ENCODE measurements around the gene KCNMA1.

- TF ChIP-seq CTCF (IDR thresholded peaks at IDR 0.05 in 2 of 3, conservative IDR thresholded peaks at IDR 0.05 in 1 of 3; ENCODE audit: control insufficient read depth in 2 of 3, extremely low read depth in 1 of 3, insufficient read depth in 1 of 3, low read depth in 3 of 3, low read length in 3 of 3) (no peak), POLR2AphosphoS5 (IDR thresholded peaks at IDR 0.05; ENCODE audit: low read length) (no peak), SMC3 (IDR thresholded peaks at IDR 0.05; ENCODE audit: borderline replicate concordance, low read length) (no peak), HDAC2 (IDR thresholded peaks at IDR 0.05) (no peak), EZH2 (IDR thresholded peaks at IDR 0.05; ENCODE audit: borderline replicate concordance, control insufficient read depth, low read depth, low read length) (no peak), RCOR1 (conservative IDR thresholded peaks at IDR 0.05; ENCODE audit: low read depth, low read length) (no peak), BMI1 (IDR thresholded peaks at IDR 0.05; ENCODE audit: borderline replicate concordance) (no peak), POLR2A (IDR thresholded peaks at IDR 0.05; ENCODE audit: low read depth, low read length) (no peak), ZNF217 (IDR thresholded peaks at IDR 0.05) (no peak)
Measured at GRCh38 chr10:77010430-77010829, 627.2 kb downstream of the KCNMA1 start.
